ENCODE data around the gene ENTPD8.

- TF ChIP-seq, protein P1, sequence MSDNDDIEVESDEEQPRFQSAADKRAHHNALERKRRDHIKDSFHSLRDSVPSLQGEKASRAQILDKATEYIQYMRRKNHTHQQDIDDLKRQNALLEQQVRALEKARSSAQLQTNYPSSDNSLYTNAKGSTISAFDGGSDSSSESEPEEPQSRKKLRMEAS (IDR thresholded peaks at IDR 0.05) = no peak
- TF ChIP-seq ZBTB7A (IDR thresholded peaks at IDR 0.05; ENCODE audit: low read depth) (no peak), EP300 (IDR thresholded peaks at IDR 0.05; ENCODE audit: borderline replicate concordance) (no peak)
These were observed 7.2 kb downstream of the ENTPD8 start for GRCh38 chr9:137433916-137434431.

Data from Ishikawa (cell line).